GM12873 (cell line): ENCODE results near the gene DAPK2.

Experiments
- TF ChIP-seq, protein P1 (sequence below): IDR thresholded peaks from 2 replicates; pipeline ENCODE4 v1.5.1; 2012; ENCODE audit warnings: low read depth, mild to moderate bottlenecking, moderate library complexity, low read length, control low read depth; ENCODE audit not compliant: insufficient read depth; ENCODE audit errors: missing control alignments

Gene DAPK2

DNA sequence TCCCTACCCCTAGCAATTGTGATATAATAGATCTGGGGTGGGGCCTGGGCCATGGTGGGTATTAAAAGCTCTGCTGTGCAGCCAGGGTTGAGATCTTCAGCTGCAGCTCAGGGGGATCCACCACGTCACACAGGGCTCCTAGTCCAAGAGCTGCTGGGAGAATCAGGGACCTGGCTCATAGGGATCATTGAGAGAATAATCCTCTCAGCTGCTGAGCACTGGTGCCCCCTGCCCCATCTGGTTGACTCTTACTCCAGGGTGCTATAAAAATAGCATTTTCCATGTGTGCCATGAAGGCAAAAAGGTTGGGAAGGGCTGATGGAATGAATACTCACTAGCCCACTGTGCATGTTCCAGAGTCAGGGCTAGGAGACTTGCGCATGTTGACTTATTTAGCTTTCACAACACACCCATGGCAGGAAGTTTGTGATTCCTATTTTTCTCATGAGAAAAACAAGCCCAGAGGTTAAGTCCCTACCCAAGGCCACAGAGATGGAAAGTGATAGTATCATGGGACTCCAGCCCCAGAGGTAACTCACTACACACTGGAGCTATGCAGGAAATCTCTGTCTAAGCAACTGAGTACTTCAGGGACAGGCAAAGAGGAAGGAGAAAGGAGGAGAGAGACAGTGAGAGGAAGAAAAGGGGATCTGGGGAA, 118.0 kb downstream of the DAPK2 start:
- TF ChIP-seq, protein P1, sequence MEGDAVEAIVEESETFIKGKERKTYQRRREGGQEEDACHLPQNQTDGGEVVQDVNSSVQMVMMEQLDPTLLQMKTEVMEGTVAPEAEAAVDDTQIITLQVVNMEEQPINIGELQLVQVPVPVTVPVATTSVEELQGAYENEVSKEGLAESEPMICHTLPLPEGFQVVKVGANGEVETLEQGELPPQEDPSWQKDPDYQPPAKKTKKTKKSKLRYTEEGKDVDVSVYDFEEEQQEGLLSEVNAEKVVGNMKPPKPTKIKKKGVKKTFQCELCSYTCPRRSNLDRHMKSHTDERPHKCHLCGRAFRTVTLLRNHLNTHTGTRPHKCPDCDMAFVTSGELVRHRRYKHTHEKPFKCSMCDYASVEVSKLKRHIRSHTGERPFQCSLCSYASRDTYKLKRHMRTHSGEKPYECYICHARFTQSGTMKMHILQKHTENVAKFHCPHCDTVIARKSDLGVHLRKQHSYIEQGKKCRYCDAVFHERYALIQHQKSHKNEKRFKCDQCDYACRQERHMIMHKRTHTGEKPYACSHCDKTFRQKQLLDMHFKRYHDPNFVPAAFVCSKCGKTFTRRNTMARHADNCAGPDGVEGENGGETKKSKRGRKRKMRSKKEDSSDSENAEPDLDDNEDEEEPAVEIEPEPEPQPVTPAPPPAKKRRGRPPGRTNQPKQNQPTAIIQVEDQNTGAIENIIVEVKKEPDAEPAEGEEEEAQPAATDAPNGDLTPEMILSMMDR = no peak

DNA sequence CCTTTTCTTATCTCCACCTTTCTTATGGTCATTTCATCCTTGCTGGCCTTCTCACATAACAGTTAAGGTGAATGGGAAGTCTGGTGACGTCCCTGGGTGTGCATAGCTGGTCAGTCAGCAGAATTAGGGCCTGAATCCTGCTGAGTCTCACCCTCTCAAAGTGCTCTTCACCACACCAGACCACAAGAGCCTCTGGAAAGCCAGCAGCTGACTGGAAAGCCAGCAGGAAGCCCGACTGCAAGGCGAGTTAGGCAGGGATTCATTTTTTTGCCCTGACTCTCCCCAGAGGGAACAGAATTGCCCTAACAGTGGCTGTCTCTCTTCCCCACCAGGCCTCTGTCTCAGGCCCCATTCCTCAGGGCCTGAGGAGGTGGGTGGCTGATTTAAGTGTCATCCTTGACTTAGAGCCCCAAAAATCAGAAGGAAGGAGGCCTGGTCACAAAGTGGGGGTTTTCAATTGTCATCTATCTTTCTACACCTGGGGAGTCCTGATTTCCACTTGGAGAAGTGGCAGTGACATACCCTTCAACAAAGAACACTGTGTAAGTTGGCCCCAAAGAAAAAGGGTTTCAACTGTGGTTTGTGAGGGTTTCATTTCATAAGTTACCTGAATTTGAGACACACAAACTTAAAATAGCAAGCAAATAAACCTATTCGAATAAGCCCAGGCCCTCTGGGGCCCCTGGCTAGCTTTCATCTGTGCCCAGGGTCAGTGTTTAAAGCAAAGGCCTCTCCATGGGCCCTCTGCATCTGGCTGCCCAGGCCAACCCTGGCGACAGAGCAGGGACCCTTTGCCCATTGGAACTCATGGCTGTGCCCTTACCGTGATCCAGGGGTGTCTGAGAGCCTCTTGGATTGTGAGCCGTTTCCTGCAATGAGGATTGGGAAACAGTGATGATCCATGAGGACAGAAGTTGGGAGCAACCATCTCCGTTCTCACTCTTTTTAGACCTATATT, 122.0 kb downstream of the DAPK2 start:
- TF ChIP-seq, protein P1 = no peak

DNA sequence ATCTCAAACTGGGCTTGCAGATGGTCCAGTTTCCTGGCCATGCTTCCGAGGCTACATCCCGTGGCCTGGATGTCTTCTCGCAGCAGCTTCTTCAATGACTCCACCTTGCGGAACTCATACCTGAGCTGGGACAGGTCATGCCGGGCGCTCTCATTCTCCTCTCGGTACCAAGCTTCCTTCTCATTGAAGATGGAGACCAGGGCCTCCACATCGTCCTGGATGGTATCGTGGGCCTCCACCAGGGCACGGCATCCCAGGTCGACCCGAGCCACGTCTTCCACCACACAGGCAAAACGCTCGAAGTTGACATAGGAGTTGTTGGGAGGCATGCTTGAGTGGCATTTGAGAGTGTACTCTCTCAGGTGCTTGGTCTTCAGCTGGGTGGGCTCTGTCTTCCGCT, 123.4 kb downstream of the DAPK2 start:
- TF ChIP-seq, protein P1 = no peak

DNA sequence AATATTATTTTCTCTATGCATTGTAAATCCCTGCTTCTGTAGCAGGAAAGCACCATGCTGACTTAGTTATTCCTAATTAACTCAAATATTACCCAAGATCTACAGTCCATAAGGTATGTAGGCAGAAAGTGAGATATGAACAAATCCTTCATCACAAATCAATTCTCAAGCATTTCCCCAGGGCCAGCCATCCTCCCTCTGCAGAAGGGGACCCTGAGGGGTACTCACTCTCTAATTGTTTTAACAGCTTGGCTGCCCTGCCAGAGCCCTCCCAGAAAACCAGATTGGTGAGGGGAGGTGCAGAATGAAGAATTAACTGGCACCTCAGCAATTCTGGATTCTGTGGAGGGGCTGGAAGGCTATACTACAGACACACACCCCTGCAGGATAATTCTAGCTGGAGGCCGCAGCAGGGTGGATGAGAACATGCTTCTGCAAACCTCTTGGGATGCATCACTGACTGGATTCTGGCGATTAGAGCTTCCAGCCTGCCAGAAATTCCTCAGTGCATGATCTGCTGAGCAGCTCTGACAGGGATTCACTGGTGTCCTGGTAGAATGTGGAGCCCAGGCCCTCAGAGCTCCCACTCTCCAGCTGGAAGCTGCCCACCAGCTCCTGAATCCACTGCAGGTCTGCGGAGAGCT, 123.9 kb downstream of the DAPK2 start:
- TF ChIP-seq, protein P1 = no peak

- TF ChIP-seq, protein P1 = no peak
Measured at GRCh38 chr15:63920504-63921175, 125.6 kb downstream of the DAPK2 start.

DNA sequence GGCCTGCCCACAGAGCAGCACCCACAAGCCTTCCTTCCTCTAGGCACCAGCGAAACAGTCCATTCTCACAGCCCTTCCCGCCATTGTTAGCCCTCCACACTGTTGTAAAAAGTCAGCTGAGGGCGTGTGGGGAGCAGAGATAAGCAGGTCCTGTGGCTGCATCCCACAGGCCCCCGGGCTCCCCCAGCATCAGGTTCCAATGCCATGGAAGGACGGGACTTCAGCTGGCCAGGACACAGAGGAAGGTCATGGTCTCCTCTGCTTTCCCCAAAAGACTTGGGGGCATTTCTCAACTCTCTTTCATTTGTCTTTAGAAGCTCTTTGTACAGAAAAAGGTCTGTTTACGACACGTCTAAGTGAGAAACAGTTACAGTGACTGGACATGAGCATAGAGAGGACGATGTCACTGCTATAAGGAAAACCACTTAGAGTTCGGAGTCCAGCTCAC, 127.4 kb downstream of the DAPK2 start:
- TF ChIP-seq, protein P1 = no peak
